Heart right ventricle (tissue), 16 donors: ENCODE measurements around the gene ZFYVE21. TPM values are rescaled to one million over a fixed set of nuclear protein-coding genes. Genes with fewer than 3 reads are reported as not detected.

Experiments used
- ATAC-seq, 8 donors: fragments of 200-7000 bp; cut with Tn5 transposase; one replicate each; pipeline ENCODE4 v1.9.1; 2020; ENCODE audit warnings: mild to moderate bottlenecking in 8 of 8, moderate library complexity in 8 of 8, moderate number of reproducible peaks in 1 of 8
- DNase-seq, 2 donors: peaks; one replicate each; pipeline ENCODE4 v3.0.0-alpha.2; 2020
- H3K27ac ChIP-seq, 10 donors: fragments of 200-600 bp; sonication (generic) in 2 of 10; one replicate each; pipeline versions ENCODE4 v1.5.0 to v1.8.0; 2020 to 2022; ENCODE audit warnings: mild to moderate bottlenecking in 3 of 10
- H3K27me3 ChIP-seq, 7 donors: fragments of 200-600 bp; one replicate each; pipeline ENCODE4 v1.8.0; 2021 to 2022; ENCODE audit warnings: mild to moderate bottlenecking in 2 of 7
- H3K36me3 ChIP-seq, 9 donors: fragments of 200-600 bp; sonication (generic) in 1 of 9; one replicate each; pipeline versions ENCODE4 v1.5.0 to v1.8.0; 2020 to 2022; ENCODE audit warnings: mild to moderate bottlenecking in 2 of 9
- H3K4me1 ChIP-seq, 9 donors: fragments of 200-600 bp; sonication (generic) in 1 of 9; one replicate each; pipeline versions ENCODE4 v1.5.0 to v1.8.0; 2020 to 2022; ENCODE audit warnings: mild to moderate bottlenecking in 4 of 9
- H3K4me3 ChIP-seq, 10 donors: fragments of 200-600 bp; sonication (generic) in 2 of 10; one replicate each; pipeline versions ENCODE4 v1.5.0 to v1.8.0; 2020 to 2022; ENCODE audit warnings: mild to moderate bottlenecking in 7 of 10, moderate library complexity in 2 of 10
- H3K9me3 ChIP-seq, 11 donors: fragments of 200-600 bp in 10 of 11; sonication (generic) in 2 of 11; one replicate each; pipeline versions ENCODE4 v1.5.0 to v1.8.0; 2013 to 2022; ENCODE audit warnings: mild to moderate bottlenecking in 2 of 11, control low read depth in 1 of 11, moderate library complexity in 1 of 11
- WGBS, 2 donors: extraction: QIAGEN DNeasy Blood & Tissue Kit; methylation state at CpG; one replicate each; pipeline ENCODE4 v1.1.7; 2013; ENCODE audit warnings: inconsistent platforms in 1 of 2; 5-methylcytosine and 5-hydroxymethylcytosine counted together
- intact Hi-C, 10 donors: fragments of 100-400 bp; cut with DNase I; formaldehyde crosslinking; loops; one replicate each; pipeline versions ENCODE4 v1.11.1 to v1.14.2; 2022
- polyA plus RNA-seq, 2 donors: library from polyadenylated mRNA; stranded (reverse); fragments of 200-250 nt; gene quantifications; one replicate each; pipeline ENCODE4 v1.2.3, GENCODE V29; 2013
- total RNA-seq, 10 donors: library from RNA; stranded (reverse); fragmentation: NEBNext Ultra II Directional in 3 of 10; extraction: Animal tissue kit (Norgen Biotek cat#: 25700) in 3 of 10; gene quantifications; one replicate each; pipeline versions ENCODE4 v1.2.1 to v1.2.4, GENCODE V29; 2021 to 2023
- TF ChIP-seq, protein P1 (sequence below), 9 donors: fragments of 200-600 bp; sonication (generic) in 2 of 9; IDR thresholded peaks; one replicate each; pipeline versions ENCODE4 v1.5.0 to v1.8.0; 2021 to 2022; ENCODE audit warnings: antibody characterized with exemption in 9 of 9, mild to moderate bottlenecking in 5 of 9, moderate library complexity in 1 of 9
- donor health status: Arrhythmogenic right ventricular cardiomyopathy.
- donor health status: ischemic (EF 13 %, LVEDD 7.1; RV severe dilation, severe dysfunction).
- donor health status: healthy with polysubstance abuse.
- donor health status: DM: no; HTN: yes; CAD: no.
- donor health status: DM: no; HTN: no; CAD: no.
- donor health status: ischemic (EF 25% LVEDD 6.9; RV normal size, moderate dysfunction).
- donor health status: ischemic (EF 25% LVEDD 5.7; RV mildly dilated, moderate dysfunction).
- donor health status: healthy.
- donor health status: DM: yes; HTN: yes; CAD: no.
- donor health status: Ischemic cardiomyopathy.
- donor health status: ischemic (EF 35%, LVEDD 5.7; RV mildly dilated, moderate dysfunction).
- donor health status: nonischemic (EF 11% LVEDD 7.7; RV severe dilation, severe dysfunction).
- donor health status: DM: yes; HTN: yes; CAD: no.
- donor health status: PGD.
- donor health status: ischemic (EF 29% LVEDD 5.4; RV normal size, mild dysfunction).
- donor health status: nonischemic (EF 23%, LVEDD 6.1; RV moderate dilation, normal function).

ZFYVE21 gene
- total and polyA plus RNA-seq, 12 donors, result 43.5 to 88.8 (median 54.5) TPM

DNA sequence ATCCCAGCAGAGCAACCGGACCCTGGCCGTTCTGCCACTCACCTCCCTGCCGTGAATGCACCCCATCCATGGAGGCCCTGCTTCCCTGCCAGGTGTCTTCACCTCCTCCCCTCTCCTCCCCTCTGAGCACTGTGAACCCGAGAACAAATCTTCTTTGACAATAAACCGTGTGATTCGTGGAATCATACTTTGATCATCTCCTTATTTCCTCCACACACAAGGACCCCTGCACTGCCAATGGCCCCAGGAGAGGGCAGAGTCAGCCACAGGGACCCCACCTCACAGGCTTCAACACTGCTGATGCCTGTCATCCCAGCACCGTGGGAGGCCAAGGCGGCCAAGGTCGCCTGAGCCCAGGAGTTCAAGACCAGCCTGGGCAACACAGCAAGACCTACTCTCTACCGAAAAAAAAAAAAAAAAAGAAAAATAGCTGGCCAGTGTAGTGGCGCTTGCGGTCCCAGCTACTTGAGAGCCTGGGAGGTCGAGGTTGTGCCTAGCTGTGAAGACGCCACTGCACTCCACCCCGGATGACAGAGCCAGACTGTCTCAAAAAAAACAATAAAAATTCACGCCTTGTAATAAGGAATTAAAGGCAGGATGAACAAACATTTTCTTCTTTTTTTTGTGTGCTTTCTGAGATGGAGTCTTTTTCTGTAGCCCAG, 1.4 kb upstream of the ZFYVE21 start:
- Histone ChIP-seq H3K9me3 (no peaks in the 10 kb centered on the region), H3K4me1 (peaks cover 23 to 82% (median 61%) of the 10 kb centered on the region in 9 donors), H3K4me3 (peak overlapping the region in 7 of 10 donors; percentile 61 to 84 (median 81)), H3K27me3 (no peaks in the 10 kb centered on the region), H3K36me3 (peaks cover 0 to 5% (median 0%) of the 10 kb centered on the region in 9 donors), H3K27ac (no peak overlapping the region)
- intact Hi-C loops, result no loop called here
- TF ChIP-seq, protein P1, sequence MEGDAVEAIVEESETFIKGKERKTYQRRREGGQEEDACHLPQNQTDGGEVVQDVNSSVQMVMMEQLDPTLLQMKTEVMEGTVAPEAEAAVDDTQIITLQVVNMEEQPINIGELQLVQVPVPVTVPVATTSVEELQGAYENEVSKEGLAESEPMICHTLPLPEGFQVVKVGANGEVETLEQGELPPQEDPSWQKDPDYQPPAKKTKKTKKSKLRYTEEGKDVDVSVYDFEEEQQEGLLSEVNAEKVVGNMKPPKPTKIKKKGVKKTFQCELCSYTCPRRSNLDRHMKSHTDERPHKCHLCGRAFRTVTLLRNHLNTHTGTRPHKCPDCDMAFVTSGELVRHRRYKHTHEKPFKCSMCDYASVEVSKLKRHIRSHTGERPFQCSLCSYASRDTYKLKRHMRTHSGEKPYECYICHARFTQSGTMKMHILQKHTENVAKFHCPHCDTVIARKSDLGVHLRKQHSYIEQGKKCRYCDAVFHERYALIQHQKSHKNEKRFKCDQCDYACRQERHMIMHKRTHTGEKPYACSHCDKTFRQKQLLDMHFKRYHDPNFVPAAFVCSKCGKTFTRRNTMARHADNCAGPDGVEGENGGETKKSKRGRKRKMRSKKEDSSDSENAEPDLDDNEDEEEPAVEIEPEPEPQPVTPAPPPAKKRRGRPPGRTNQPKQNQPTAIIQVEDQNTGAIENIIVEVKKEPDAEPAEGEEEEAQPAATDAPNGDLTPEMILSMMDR (IDR thresholded peaks at IDR 0.05), result no peak
- DNase-seq, result no peak
- WGBS, 2 donors, result 68 to 75% methylated on average over 16 of the region's 16 CpGs
- ATAC-seq, result no peak

DNA sequence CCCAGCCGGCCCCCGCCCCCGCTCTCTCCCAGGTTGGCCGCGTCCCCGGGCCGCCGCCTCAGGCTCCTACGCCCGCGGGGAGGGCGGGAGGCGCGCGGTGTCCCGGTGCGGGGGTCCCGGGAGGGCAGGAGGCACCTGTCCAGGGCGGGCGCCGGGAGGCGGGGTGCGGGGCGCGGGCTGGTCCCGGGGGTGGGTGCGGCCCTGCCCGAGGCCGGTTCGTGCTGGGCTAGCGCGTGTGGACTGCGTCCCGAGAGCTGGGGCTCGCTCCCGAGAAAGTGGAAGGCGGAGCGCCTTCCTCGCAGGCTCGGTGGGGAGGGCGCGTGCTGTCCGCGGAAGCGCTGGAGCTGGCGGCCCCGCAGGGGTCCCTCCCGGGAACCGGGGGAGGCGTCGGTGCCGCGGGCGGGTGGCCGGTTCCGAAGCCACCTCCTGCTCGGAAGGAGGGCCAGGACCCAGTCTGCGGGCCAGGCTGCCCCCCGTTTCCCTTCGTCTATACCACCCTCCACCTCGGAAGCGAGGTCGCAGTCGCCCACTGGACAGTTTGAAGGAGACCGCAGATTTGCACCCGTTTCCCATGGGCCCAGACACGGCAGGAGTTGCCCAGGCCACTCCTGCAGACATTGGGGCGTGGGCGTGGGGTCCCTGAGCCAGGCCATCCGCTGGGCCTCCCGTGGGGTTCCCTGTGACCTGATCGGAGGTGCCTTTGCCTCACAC, 636 bp downstream of the ZFYVE21 start:
- Histone ChIP-seq H3K4me3 (peak overlapping the region; percentile 75 to 99 (median 80)), H3K4me1 (peaks cover 23 to 72% (median 58%) of the 10 kb centered on the region in 9 donors), H3K27ac (peak overlapping the region; percentile 72 to 92 (median 88)), H3K27me3 (no peaks in the 10 kb centered on the region), H3K9me3 (no peaks in the 10 kb centered on the region), H3K36me3 (no peaks in the 10 kb centered on the region)
- DNase-seq (peak in 1 of 2 donors; percentile 53), ATAC-seq (peak in 1 of 8 donors; percentile 1)
- WGBS, 2 donors, result 4% methylated on average over 53 to 72 of the region's 72 CpGs
- TF ChIP-seq, protein P1 (IDR thresholded peaks at IDR 0.05), result no peak
- intact Hi-C loops, result no loop called here

DNA sequence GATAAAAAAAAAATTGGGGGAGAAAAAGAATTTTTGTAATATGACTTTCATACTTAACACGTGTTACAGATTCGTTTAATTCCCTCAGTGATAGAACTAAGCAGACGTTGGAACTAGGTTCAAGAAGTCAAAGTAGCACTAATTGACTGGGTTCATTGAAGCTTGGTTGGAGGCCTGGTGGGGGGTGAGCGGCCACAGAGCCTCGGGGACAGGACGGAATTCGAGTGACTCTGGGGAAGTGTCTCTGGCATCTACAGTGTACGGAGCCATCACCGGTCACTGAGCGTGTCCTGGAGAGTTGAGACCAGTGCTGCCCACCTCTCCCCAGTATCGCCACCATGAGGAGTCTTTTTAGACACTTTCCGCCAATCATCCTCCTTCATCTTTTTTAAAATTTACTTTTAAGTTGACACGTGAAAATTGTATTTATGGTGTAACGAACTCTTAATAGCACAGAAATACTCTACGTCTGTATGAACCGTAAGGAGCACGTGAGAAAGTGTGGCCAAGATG, 1.3 kb downstream of the ZFYVE21 start:
- no peaks in the 10 kb centered on the region for H3K27me3 ChIP-seq
- H3K36me3 ChIP-seq, result no peaks in the 10 kb centered on the region
- DNase-seq (no peak), ATAC-seq (no peak)
- TF ChIP-seq, protein P1 (IDR thresholded peaks at IDR 0.05), result no peak
- intact Hi-C loops, result no loop called here
- H3K9me3 ChIP-seq, result no peaks in the 10 kb centered on the region
- WGBS, 2 donors, result 78 to 79% methylated on average over 17 of the region's 17 CpGs
- peak overlapping the region; percentile 75 to 99 (median 80) for H3K4me3 ChIP-seq
- H3K27ac ChIP-seq, result peak overlapping the region in 1 of 10 donors; percentile 89
- peaks cover 16 to 71% (median 58%) of the 10 kb centered on the region in 9 donors for H3K4me1 ChIP-seq

DNA sequence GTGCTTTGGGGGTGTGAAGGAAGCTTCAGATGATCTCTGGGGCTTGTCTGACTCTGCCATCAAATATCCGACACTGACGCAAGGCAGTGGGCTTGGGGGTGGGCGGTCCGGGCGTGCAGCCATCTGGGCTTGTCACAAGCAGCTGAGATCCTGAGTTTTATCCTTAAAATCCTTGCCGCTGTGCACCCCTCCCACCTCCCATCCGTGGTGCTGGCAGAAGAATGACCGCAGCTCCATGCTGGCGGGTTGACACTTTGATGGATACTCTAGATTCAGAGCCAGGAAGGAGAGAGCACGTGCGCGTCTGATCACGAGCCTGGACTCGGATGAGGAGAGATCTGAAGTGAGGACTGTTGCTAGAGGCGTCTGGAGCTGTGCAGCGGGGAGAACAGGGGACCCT, 3.0 kb downstream of the ZFYVE21 start:
- H3K27ac ChIP-seq, result no peak overlapping the region
- WGBS, 2 donors, result 51 to 72% methylated on average over 16 of the region's 16 CpGs
- DNase-seq (no peak), ATAC-seq (no peak)
- no peaks in the 10 kb centered on the region for H3K27me3 ChIP-seq
- H3K9me3 ChIP-seq, result no peaks in the 10 kb centered on the region
- no peaks in the 10 kb centered on the region for H3K36me3 ChIP-seq
- H3K4me1 ChIP-seq, result peaks cover 17 to 68% (median 52%) of the 10 kb centered on the region in 9 donors
- intact Hi-C loops, result no loop called here
- no peak overlapping the region for H3K4me3 ChIP-seq
- TF ChIP-seq, protein P1 (IDR thresholded peaks at IDR 0.05), result no peak
